T-helper 1 cell treated with Interleukin-12 subunit alpha and Interleukin-12 subunit beta and Interleukin-4 antibody, amounts not matched to agents 30 μg/mL and 1 μg/mL, for 36 hours (primary cell): Measurements from ENCODE around the gene GATA2.

Experiments
- H3K27ac Mint-ChIP-seq: one replicate; pipeline ENCODE4 v1.8.0; 2021; ENCODE audit warnings: mild to moderate bottlenecking, mixed read lengths
- H3K27me3 Mint-ChIP-seq: one replicate; pipeline ENCODE4 v1.8.0; 2021; ENCODE audit warnings: low read depth, mixed read lengths
- H3K36me3 Mint-ChIP-seq: one replicate; pipeline ENCODE4 v1.8.0; 2021; ENCODE audit warnings: low read depth, mixed read lengths
- H3K4me1 Mint-ChIP-seq: one replicate; pipeline ENCODE4 v1.8.0; 2021; ENCODE audit warnings: low read depth, mixed read lengths
- H3K4me3 Mint-ChIP-seq: one replicate; pipeline ENCODE4 v1.8.0; 2021; ENCODE audit warnings: mild to moderate bottlenecking, moderate library complexity, mixed read lengths
- H3K9me3 Mint-ChIP-seq: one replicate; pipeline ENCODE4 v1.8.0; 2021; ENCODE audit warnings: mixed read lengths

Gene GATA2

GRCh38 chr3:128496019-128496601, 3.1 kb upstream of the GATA2 start:
- peaks cover 7% of the 10 kb centered on the region for H3K4me1 Mint-ChIP-seq
- no peaks in the 10 kb centered on the region for H3K9me3 Mint-ChIP-seq
- peak overlapping the region; percentile 31 for H3K4me3 Mint-ChIP-seq
- H3K27me3 Mint-ChIP-seq, result peaks cover 76% of the 10 kb centered on the region
- H3K27ac Mint-ChIP-seq, result no peak overlapping the region
- H3K36me3 Mint-ChIP-seq, result no peaks in the 10 kb centered on the region

DNA sequence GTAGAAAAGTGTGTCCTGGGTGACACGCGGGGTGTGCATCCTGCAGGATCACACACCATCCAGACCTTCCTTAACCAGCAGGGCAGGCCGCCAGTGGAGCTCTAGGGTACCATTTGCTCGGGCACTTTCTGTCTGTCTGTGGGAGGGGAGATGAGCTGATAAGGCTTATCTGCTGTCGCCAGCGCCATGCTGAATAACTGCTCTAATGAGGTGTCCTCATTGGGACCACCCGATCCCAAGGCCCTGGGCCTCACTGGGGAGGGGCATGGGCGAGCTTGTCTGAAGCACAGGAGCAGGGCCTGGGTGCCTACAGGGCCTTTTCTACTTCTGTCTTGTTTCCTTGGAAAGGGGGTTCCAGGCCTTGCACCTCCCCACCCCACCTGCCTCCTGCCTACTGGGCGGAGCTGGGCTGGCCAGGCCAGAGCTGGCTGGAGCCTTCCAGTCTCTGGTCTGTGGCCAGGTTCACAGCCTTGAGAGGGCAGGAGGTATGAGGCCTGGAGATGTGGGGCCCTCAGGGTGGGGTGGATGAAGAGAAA, 2.5 kb upstream of the GATA2 start:
- peak overlapping the region; percentile 31 for H3K4me3 Mint-ChIP-seq
- no peaks in the 10 kb centered on the region for H3K9me3 Mint-ChIP-seq

GRCh38 chr3:128494367-128494650, 1.3 kb upstream of the GATA2 start:
- no peaks in the 10 kb centered on the region for H3K9me3 Mint-ChIP-seq
- no peak overlapping the region for H3K27ac Mint-ChIP-seq
- H3K36me3 Mint-ChIP-seq, result no peaks in the 10 kb centered on the region
- H3K27me3 Mint-ChIP-seq, result peaks cover 78% of the 10 kb centered on the region
- no peak overlapping the region for H3K4me3 Mint-ChIP-seq
- H3K4me1 Mint-ChIP-seq, result peaks cover 7% of the 10 kb centered on the region

More for the DNA sequence above, 2.5 kb upstream of the GATA2 start:
- Mint-ChIP-seq H3K4me1 (peaks cover 7% of the 10 kb centered on the region), H3K27me3 (peaks cover 76% of the 10 kb centered on the region), H3K36me3 (no peaks in the 10 kb centered on the region), H3K27ac (no peak overlapping the region)

DNA sequence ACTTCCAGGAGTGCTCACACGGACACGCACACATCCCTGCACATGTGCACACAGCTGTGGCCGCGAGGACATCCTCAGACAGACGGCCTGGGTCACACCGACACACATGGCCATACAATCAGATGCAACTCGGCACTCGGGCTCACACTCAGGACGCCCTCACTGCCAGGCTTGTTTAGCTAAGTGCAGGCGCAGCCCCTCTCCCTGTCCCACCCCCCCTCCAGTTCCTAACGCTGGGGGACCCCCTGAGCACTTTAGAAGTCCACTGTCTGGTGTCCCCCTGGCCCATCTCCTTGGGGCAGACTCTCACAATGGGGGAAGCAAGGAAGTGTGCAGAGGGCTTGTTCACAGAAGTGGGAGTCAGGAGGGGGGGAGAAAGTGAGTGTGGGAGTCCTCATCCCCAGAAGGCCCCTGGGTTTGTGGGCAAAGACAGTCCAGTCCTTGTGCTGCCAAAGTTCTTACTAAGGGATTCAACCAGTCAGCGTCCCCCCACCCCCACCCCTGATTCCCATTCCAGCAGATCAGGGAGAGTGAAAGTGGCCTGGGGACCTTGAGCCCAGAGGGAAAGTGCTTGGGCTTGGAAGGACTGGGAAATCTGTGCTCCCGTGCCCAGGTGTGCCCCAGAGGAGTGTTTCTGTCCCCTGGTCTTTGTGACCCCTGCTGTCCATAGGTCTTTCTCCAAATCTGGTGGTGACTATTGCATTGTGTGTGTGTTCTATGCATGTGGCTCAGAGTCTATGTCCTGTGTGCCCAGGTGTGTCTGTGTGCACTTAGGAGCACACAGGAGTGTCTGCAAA, 767 bp upstream of the GATA2 start:
- Mint-ChIP-seq H3K27ac (no peak overlapping the region), H3K4me3 (no peak overlapping the region), H3K27me3 (peaks cover 77% of the 10 kb centered on the region), H3K36me3 (no peaks in the 10 kb centered on the region), H3K4me1 (peaks cover 7% of the 10 kb centered on the region), H3K9me3 (no peaks in the 10 kb centered on the region)

DNA sequence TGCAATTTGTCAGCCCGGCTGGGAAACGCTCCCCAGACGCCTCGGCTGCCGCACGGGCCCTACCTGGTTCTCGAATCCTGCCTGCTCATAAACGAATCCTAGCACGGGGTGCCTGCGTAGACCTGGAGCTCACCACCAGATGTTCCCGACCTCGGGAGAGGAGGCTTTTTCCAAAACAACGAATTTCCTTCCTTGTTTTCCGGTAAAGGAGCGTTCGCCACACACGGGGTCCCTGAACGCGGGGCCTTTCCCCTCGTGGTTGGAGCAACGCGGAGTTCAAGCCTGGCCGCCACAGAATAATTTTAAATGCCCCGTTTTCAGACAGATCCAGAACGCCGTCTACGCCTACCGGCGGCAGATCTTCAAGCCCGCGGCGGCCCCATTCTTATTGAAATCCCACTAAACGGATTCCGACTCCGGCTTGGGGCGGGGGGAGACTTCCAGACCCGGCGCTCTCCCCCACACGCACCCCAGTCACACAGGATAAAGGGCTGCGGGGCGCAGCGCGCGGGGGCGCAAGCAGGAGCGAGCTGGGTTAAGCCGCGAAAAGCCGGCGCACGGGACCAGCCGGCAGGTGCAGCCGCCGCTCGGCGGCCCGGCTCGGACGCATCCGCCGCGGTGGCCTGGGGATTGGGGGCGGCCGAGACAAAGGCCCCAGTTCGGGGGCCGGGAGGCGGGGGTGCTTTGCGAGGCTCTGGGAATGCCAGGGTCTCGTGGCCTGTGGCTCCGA, 895 bp downstream of the GATA2 start:
- no peaks in the 10 kb centered on the region for H3K36me3 Mint-ChIP-seq
- peaks cover 13% of the 10 kb centered on the region for H3K4me1 Mint-ChIP-seq
- H3K27me3 Mint-ChIP-seq, result peaks cover 76% of the 10 kb centered on the region
- H3K9me3 Mint-ChIP-seq, result no peaks in the 10 kb centered on the region
- no peak overlapping the region for H3K27ac Mint-ChIP-seq
- no peak overlapping the region for H3K4me3 Mint-ChIP-seq

DNA sequence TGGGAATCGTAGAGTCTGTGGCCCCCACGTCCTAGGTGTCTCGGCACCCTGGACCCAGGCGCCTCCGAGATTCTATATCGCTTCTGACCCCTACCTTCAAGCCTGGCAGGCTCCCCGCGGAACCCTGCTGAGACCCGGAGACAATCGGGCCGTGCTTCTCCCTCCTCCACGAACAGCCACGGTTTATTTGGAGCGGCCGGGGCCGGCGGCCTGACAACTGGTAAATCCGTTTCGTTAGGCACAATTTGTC, 1.4 kb downstream of the GATA2 start:
- no peaks in the 10 kb centered on the region for H3K36me3 Mint-ChIP-seq
- no peak overlapping the region for H3K27ac Mint-ChIP-seq
- peaks cover 14% of the 10 kb centered on the region for H3K4me1 Mint-ChIP-seq
- H3K4me3 Mint-ChIP-seq, result no peak overlapping the region
- H3K27me3 Mint-ChIP-seq, result peaks cover 76% of the 10 kb centered on the region
- H3K9me3 Mint-ChIP-seq, result no peaks in the 10 kb centered on the region

GRCh38 chr3:128490915-128491690, 1.9 kb downstream of the GATA2 start:
- Mint-ChIP-seq H3K27me3 (peaks cover 78% of the 10 kb centered on the region), H3K4me1 (peaks cover 14% of the 10 kb centered on the region), H3K27ac (no peak overlapping the region), H3K4me3 (no peak overlapping the region), H3K9me3 (no peaks in the 10 kb centered on the region), H3K36me3 (peaks cover 1% of the 10 kb centered on the region)

DNA sequence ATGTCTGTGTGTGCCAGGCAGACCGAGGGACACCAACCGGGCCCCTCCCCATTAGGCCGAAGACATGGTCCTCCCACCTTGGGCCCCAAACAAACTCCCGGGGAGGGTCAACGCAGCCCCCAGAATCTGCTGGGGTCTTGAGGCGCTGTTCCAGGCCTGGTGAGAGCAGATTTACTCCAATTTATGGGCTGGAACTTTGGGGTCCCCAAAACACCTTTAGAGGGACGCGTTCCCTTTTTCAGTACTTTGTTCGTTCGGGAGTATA, 2.4 kb downstream of the GATA2 start:
- no peak overlapping the region for H3K4me3 Mint-ChIP-seq
- H3K36me3 Mint-ChIP-seq, result peaks cover 1% of the 10 kb centered on the region
- peaks cover 78% of the 10 kb centered on the region for H3K27me3 Mint-ChIP-seq
- no peaks in the 10 kb centered on the region for H3K9me3 Mint-ChIP-seq
- H3K4me1 Mint-ChIP-seq, result peaks cover 12% of the 10 kb centered on the region
- H3K27ac Mint-ChIP-seq, result no peak overlapping the region

- peak overlapping the region; percentile 57 for H3K27ac Mint-ChIP-seq
- peaks cover 12% of the 10 kb centered on the region for H3K4me1 Mint-ChIP-seq
- peaks cover 79% of the 10 kb centered on the region for H3K27me3 Mint-ChIP-seq
- H3K9me3 Mint-ChIP-seq, result no peaks in the 10 kb centered on the region
- peaks cover 1% of the 10 kb centered on the region for H3K36me3 Mint-ChIP-seq
- peak overlapping the region; percentile 59 for H3K4me3 Mint-ChIP-seq
These were observed 2.9 kb downstream of the GATA2 start for GRCh38 chr3:128489927-128490649.

- Mint-ChIP-seq H3K4me1 (peaks cover 12% of the 10 kb centered on the region), H3K36me3 (peaks cover 1% of the 10 kb centered on the region), H3K9me3 (no peaks in the 10 kb centered on the region), H3K27me3 (peaks cover 79% of the 10 kb centered on the region), H3K4me3 (peak overlapping the region; percentile 58), H3K27ac (no peak overlapping the region)
These were observed 3.4 kb downstream of the GATA2 start for GRCh38 chr3:128489674-128489926.

DNA sequence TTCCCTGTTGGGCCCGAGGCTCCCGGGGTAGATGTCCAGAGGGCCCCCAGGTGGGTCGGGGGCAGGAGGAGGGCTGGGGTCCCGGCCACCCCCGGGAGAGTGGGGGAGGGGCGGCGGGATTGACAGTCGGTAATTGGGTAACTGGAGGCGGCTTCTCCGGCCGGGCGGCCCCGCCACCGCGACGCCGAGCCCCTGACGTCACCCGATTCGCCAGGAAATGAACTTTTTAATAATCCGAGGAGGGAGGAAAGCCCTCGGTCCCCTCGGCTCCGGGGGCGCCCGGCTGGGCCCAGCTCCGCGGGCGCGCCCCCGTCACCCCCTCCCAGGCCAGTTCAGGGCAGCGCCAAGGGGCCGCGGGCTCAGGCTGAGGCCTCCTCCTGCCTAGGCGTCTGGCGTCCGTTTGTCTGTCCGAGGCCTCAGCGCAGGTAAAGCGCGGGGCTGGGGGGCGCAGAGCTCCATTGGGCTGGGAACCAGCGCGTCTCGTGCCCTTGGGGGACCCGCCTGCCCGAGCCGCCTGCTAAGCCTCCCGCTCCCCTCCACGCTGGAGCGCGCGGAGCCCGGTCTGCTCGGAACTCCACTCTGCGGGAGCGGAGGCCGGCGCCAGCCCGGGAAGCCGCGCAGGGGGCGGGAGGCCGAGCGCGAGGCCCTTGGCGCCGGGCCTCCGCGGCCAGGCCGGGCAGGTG, 3.9 kb downstream of the GATA2 start:
- Mint-ChIP-seq H3K27me3 (peaks cover 79% of the 10 kb centered on the region), H3K9me3 (no peaks in the 10 kb centered on the region), H3K4me3 (peak overlapping the region; percentile 62), H3K36me3 (peaks cover 1% of the 10 kb centered on the region), H3K27ac (no peak overlapping the region), H3K4me1 (peaks cover 12% of the 10 kb centered on the region)

DNA sequence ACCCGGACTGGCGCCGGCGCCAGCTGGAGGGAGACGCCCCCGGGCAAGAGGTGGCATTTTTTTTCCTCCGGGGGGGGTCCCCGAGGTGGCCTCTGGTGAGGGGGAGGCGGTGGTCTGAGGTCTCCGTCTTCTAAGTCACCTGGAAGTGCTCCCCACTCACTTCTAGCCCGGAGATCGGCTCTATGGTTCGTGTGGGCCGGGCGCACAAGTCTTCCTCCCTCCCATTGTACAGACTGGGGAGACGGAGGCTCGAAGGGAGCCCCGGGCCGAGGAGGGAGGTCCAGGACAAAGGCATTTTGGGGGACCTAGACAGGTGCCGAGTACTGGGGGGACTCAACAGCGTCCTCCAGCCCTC, 4.4 kb downstream of the GATA2 start:
- Mint-ChIP-seq H3K27me3 (peaks cover 80% of the 10 kb centered on the region), H3K36me3 (peaks cover 1% of the 10 kb centered on the region), H3K4me1 (peaks cover 14% of the 10 kb centered on the region), H3K9me3 (no peaks in the 10 kb centered on the region), H3K4me3 (peak overlapping the region; percentile 62), H3K27ac (peak overlapping the region; percentile 59)

GRCh38 chr3:128487813-128488635, 5.0 kb downstream of the GATA2 start:
- Mint-ChIP-seq H3K4me1 (peaks cover 18% of the 10 kb centered on the region), H3K4me3 (peak overlapping the region; percentile 21), H3K27me3 (peaks cover 82% of the 10 kb centered on the region), H3K36me3 (peaks cover 1% of the 10 kb centered on the region), H3K9me3 (no peaks in the 10 kb centered on the region), H3K27ac (no peak overlapping the region)
